HepG2 (cell line): Measurements from ENCODE around the gene SRSF4.

Source experiments
- CHD4 ChIP-seq: fragments of 200-600 bp; sonication (generic); IDR thresholded peaks from 2 replicates; pipeline ENCODE4 v1.7.0; 2017; ENCODE audit warnings: mild to moderate bottlenecking, low read length, borderline replicate concordance
- EED ChIP-seq: sonication (generic); formaldehyde crosslinking; IDR thresholded peaks from 2 replicates; pipeline ENCODE4 v1.5.0; 2020; ENCODE audit warnings: mild to moderate bottlenecking, missing genetic modification reagents
- ZSCAN22 ChIP-seq: sonication (generic); formaldehyde crosslinking; IDR thresholded peaks from 2 replicates; pipeline ENCODE4 v1.4.0; 2020; ENCODE audit warnings: mild to moderate bottlenecking, missing genetic modification reagents
- TF ChIP-seq, protein P1 (sequence below): sonication (generic); formaldehyde crosslinking; IDR thresholded peaks from 2 replicates; pipeline ENCODE4 v1.5.0; 2020; ENCODE audit warnings: mild to moderate bottlenecking, missing genetic modification reagents, moderate library complexity
- TF ChIP-seq, protein P2 (sequence below): sonication (generic); formaldehyde crosslinking; IDR thresholded peaks from 2 replicates; pipeline ENCODE4 v1.4.0; 2020; ENCODE audit warnings: low read depth, missing genetic modification reagents
- TF ChIP-seq, protein P3 (sequence below): sonication (generic); formaldehyde crosslinking; IDR thresholded peaks from 2 replicates; pipeline ENCODE4 v1.4.0; 2020; ENCODE audit warnings: missing genetic modification reagents, borderline replicate concordance

DNA sequence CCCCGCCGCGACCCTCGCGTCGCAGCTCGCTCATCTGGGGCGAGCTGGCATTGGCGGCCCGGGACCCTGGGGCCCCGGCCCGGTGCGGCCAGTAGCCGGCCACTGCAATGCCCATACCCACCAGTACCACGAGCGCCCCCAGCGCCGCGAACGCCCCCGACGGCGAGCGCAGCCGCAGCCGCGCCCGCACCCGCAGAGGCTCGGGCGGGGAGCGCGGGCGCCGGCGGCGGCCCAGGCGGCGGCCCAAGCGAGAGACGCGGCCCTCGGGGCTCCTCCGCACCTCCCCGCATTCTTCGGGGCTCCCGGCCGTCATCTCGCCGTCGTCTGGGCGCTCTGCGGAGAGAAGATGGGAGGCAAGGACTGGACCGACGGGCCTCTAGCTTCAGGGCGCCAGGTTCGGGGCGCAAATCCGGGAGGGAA, 60.2 kb downstream of the SRSF4 start:
- TF ChIP-seq, protein P1, sequence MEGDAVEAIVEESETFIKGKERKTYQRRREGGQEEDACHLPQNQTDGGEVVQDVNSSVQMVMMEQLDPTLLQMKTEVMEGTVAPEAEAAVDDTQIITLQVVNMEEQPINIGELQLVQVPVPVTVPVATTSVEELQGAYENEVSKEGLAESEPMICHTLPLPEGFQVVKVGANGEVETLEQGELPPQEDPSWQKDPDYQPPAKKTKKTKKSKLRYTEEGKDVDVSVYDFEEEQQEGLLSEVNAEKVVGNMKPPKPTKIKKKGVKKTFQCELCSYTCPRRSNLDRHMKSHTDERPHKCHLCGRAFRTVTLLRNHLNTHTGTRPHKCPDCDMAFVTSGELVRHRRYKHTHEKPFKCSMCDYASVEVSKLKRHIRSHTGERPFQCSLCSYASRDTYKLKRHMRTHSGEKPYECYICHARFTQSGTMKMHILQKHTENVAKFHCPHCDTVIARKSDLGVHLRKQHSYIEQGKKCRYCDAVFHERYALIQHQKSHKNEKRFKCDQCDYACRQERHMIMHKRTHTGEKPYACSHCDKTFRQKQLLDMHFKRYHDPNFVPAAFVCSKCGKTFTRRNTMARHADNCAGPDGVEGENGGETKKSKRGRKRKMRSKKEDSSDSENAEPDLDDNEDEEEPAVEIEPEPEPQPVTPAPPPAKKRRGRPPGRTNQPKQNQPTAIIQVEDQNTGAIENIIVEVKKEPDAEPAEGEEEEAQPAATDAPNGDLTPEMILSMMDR (CRISPR knock-in tag), result no peak
- TF ChIP-seq, protein P2, sequence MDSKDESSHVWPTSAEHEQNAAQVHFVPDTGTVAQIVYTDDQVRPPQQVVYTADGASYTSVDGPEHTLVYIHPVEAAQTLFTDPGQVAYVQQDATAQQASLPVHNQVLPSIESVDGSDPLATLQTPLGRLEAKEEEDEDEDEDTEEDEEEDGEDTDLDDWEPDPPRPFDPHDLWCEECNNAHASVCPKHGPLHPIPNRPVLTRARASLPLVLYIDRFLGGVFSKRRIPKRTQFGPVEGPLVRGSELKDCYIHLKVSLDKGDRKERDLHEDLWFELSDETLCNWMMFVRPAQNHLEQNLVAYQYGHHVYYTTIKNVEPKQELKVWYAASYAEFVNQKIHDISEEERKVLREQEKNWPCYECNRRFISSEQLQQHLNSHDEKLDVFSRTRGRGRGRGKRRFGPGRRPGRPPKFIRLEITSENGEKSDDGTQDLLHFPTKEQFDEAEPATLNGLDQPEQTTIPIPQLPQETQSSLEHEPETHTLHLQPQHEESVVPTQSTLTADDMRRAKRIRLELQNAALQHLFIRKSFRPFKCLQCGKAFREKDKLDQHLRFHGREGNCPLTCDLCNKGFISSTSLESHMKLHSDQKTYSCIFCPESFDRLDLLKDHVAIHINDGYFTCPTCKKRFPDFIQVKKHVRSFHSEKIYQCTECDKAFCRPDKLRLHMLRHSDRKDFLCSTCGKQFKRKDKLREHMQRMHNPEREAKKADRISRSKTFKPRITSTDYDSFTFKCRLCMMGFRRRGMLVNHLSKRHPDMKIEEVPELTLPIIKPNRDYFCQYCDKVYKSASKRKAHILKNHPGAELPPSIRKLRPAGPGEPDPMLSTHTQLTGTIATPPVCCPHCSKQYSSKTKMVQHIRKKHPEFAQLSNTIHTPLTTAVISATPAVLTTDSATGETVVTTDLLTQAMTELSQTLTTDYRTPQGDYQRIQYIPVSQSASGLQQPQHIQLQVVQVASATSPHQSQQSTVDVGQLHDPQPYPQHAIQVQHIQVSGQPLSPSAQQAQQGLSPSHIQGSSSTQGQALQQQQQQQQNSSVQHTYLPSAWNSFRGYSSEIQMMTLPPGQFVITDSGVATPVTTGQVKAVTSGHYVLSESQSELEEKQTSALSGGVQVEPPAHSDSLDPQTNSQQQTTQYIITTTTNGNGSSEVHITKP, result no peak
- TF ChIP-seq CHD4, result no peak
- TF ChIP-seq EED (CRISPR knock-in tag), result no peak
- TF ChIP-seq, protein P3, sequence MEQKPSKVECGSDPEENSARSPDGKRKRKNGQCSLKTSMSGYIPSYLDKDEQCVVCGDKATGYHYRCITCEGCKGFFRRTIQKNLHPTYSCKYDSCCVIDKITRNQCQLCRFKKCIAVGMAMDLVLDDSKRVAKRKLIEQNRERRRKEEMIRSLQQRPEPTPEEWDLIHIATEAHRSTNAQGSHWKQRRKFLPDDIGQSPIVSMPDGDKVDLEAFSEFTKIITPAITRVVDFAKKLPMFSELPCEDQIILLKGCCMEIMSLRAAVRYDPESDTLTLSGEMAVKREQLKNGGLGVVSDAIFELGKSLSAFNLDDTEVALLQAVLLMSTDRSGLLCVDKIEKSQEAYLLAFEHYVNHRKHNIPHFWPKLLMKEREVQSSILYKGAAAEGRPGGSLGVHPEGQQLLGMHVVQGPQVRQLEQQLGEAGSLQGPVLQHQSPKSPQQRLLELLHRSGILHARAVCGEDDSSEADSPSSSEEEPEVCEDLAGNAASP (CRISPR knock-in tag), result no peak
- no peak for TF ChIP-seq ZSCAN22
